Measurements from ENCODE around the gene LPAR3. TPM values are rescaled to one million over a fixed set of nuclear protein-coding genes. Genes with fewer than 3 reads are reported as not detected.
"Not testable (repeated sequence)": the region's sequence is repeated elsewhere in the genome, so short reads cannot be mapped to it uniquely, and the experiment has no call there.

The LPAR3 gene
- polyA plus RNA-seq, 3 donors, result not detected

DNA sequence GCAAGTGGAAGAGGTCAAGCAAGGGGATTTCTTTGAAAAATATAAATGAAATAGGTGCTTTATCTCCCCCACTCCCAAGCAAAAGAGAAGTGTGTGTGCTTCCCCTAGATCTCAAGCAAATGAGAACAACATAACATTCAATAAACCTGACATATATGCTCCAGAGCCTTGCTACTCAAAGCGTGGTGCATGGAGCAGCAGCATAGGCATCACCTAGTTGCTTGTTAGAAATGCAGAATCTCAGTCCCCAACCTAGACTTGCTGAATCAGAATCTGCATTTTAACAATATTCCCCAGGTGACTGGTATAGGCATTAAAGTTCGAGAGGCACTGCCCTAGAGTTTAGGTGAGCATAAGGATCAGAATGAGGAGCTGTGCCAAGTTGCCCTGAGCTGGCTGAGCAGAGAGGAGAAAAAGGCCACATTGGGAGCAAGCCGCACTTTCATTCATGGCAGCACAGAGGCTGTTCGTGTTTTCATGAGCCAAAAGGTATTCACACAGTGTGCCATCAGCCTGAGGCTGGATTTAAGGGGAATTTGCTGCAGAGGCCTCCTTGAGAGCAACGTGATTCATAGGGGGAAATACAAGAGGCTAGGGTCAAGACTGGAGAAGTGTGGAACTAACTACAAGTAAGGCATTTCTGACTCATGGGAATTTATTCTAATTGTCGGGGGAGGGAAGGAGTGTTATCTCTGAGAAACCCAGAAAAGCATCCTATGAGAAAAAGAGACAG, 14.3 kb upstream of the LPAR3 start:
- peaks cover 1% of the 10 kb centered on the region for H3K4me1 Mint-ChIP-seq
- Histone ChIP-seq H2AFZ (ENCODE audit: insufficient read depth, low read depth, low read length, poor library complexity, severe bottlenecking) (no peak overlapping the region), H3K9ac (ENCODE audit: insufficient read depth, low read length, poor library complexity, severe bottlenecking) (no peak overlapping the region), H3K27ac (ENCODE audit: low read depth in 1 of 2, low read length in 2 of 2) (no peak overlapping the region), H3K9me3 (replicated peaks in 1 of 2; ENCODE audit: control insufficient read depth in 1 of 2, insufficient read depth in 1 of 2, low read length in 2 of 2) (peaks cover 0 to 8% of the 10 kb centered on the region in 2 donors), H3K4me1 (ENCODE audit: control insufficient read depth in 1 of 2, insufficient read depth in 2 of 2, low read length in 2 of 2) (peaks cover 0 to under 1% of the 10 kb centered on the region in 2 donors), H3K36me3 (replicated peaks in 1 of 2; ENCODE audit: control insufficient read depth in 1 of 2, insufficient read depth in 2 of 2, low read length in 2 of 2) (no peaks in the 10 kb centered on the region), H4K20me1 (ENCODE audit: insufficient read depth, low read length) (no peaks in the 10 kb centered on the region), H3K4me3 (replicated peaks in 1 of 3; ENCODE audit: low read depth in 2 of 3, low read length in 3 of 3) (no peak overlapping the region), H3K4me2 (replicated peaks; ENCODE audit: extremely low read depth, low read length, poor library complexity, severe bottlenecking) (no peak overlapping the region), H3K27me3 (ENCODE audit: control insufficient read depth in 2 of 2, insufficient read depth in 2 of 2, low read length in 2 of 2) (no peaks in the 10 kb centered on the region), H3K79me2 (ENCODE audit: insufficient read depth, low read length) (no peaks in the 10 kb centered on the region)
- DNase-seq, result peak in 1 of 3 donors; percentile 55
- peak overlapping the region in 1 of 7 donors; percentile 3 for H3K27ac Mint-ChIP-seq
- peaks cover 4 to 6% (median 4%) of the 10 kb centered on the region in 3 donors for H3K27me3 Mint-ChIP-seq (ENCODE audit: low read depth in 3 of 3)
- WGBS (ENCODE audit: insufficient coverage), result 93% methylated on average over 5 of the region's 6 CpGs
- H3K36me3 Mint-ChIP-seq, result no peaks in the 10 kb centered on the region
- H3K4me3 Mint-ChIP-seq, result no peak overlapping the region
- H3K9me3 Mint-ChIP-seq, result peaks cover under 1 to 8% (median 5%) of the 10 kb centered on the region in 7 donors
- intact Hi-C loops (cut with micrococcal nuclease), result no loop called here
- no peak for TF ChIP-seq CTCF (IDR thresholded peaks at IDR 0.05)

DNA sequence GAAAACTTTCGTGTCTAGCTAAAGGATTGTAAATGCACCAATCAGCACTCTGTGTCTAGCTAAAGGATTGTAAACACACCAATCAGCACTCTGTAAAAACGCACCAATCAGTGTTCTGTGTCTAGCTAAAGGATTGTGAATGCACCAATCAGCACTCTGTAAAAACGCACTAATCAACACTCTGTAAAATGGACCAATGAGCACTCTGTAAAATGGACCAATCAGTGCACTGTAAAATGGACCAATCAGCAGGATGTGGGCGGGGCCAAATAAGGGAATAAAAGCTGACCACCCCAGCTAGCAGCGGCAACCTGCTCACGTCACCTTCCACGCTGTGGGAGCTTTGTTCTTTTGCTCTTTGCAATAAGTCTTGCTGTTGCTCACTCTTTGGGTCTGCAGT, 9.7 kb upstream of the LPAR3 start:
- H3K79me2 ChIP-seq (ENCODE audit: insufficient read depth, low read length); H3K27me3 Mint-ChIP-seq (ENCODE audit: low read depth in 3 of 3); H3K27me3 ChIP-seq (ENCODE audit: control insufficient read depth in 2 of 2, insufficient read depth in 2 of 2, low read length in 2 of 2); H3K4me3 Mint-ChIP-seq; H3K4me2 ChIP-seq (replicated peaks; ENCODE audit: extremely low read depth, low read length, poor library complexity, severe bottlenecking); H3K9ac ChIP-seq (ENCODE audit: insufficient read depth, low read length, poor library complexity, severe bottlenecking); H3K27ac Mint-ChIP-seq; H3K27ac ChIP-seq (ENCODE audit: low read depth in 1 of 2, low read length in 2 of 2); H3K4me3 ChIP-seq (replicated peaks in 1 of 3; ENCODE audit: low read depth in 2 of 3, low read length in 3 of 3); H3K9me3 ChIP-seq (replicated peaks in 1 of 2; ENCODE audit: control insufficient read depth in 1 of 2, insufficient read depth in 1 of 2, low read length in 2 of 2); H4K20me1 ChIP-seq (ENCODE audit: insufficient read depth, low read length); H3K4me1 Mint-ChIP-seq; intact Hi-C loops (cut with micrococcal nuclease); H3K36me3 ChIP-seq (replicated peaks in 1 of 2; ENCODE audit: control insufficient read depth in 1 of 2, insufficient read depth in 2 of 2, low read length in 2 of 2); H3K4me1 ChIP-seq (ENCODE audit: control insufficient read depth in 1 of 2, insufficient read depth in 2 of 2, low read length in 2 of 2); H2AFZ ChIP-seq (ENCODE audit: insufficient read depth, low read depth, low read length, poor library complexity, severe bottlenecking); H3K36me3 Mint-ChIP-seq; DNase-seq: not testable (repeated sequence)
- WGBS (ENCODE audit: insufficient coverage), result 86% methylated on average over 4 of the region's 7 CpGs
- peaks cover 3 to 12% (median 6%) of the 10 kb centered on the region in 7 donors for H3K9me3 Mint-ChIP-seq

Data from CD14-positive monocyte (primary cell).